WTC11 (cell line): Measurements from ENCODE around the gene CARD14. TPM values are rescaled to one million over a fixed set of nuclear protein-coding genes. Genes with fewer than 3 reads are reported as not detected.

Experiments
- ATAC-seq: fragments of 200-7000 bp; cut with Tn5 transposase; 2 replicates; pipeline ENCODE4 v1.10.0; 2021; ENCODE audit warnings: mild to moderate bottlenecking, moderate library complexity
- CTCF ChIA-PET: fragments of 300-600 bp; sonication (Branson Sonifier 250); formaldehyde crosslinking; loops from one replicate; lab custom pipeline; 2021; ENCODE audit warnings: antibody characterized with exemption; lab: Charles Lee
- POLR2A ChIA-PET: fragments of 350-600 bp; sonication (Branson Sonifier 250); formaldehyde crosslinking; loops from one replicate; lab custom pipeline; 2021; ENCODE audit warnings: antibody characterized with exemption; lab: Charles Lee
- DNase-seq: peaks from one replicate; pipeline ENCODE4 v3.0.0; 2021; ENCODE audit warnings: low spot score
- H3K27ac Mint-ChIP-seq: 2 replicates; pipeline ENCODE4 v1.8.0; 2021; ENCODE audit warnings: mixed read lengths
- H3K27me3 Mint-ChIP-seq: 2 replicates; pipeline ENCODE4 v1.8.0; 2021; ENCODE audit warnings: low read depth, mild to moderate bottlenecking, moderate library complexity, mixed read lengths
- H3K36me3 Mint-ChIP-seq: 2 replicates; pipeline ENCODE4 v1.8.0; 2021; ENCODE audit warnings: mixed read lengths
- H3K4me1 Mint-ChIP-seq: 2 replicates; pipeline ENCODE4 v1.8.0; 2022; ENCODE audit warnings: mixed read lengths
- H3K4me3 Mint-ChIP-seq: 2 replicates; pipeline ENCODE4 v1.8.0; 2021; ENCODE audit warnings: mild to moderate bottlenecking, moderate library complexity, mixed read lengths
- H3K9me3 Mint-ChIP-seq: 2 replicates; pipeline ENCODE4 v1.8.0; 2021; ENCODE audit warnings: mixed read lengths
- CDX4 ChIP-seq: fragments of 250-450 bp; sonication (Bioruptor Pico); IDR thresholded peaks from 2 replicates; pipeline ENCODE4 v1.9.0; 2021; ENCODE audit warnings: moderate library complexity, mild to moderate bottlenecking, inconsistent platforms, borderline replicate concordance
- ETV6 ChIP-seq: sonication (generic); formaldehyde crosslinking; IDR thresholded peaks from 2 replicates; pipeline ENCODE4 v1.8.1; 2022; ENCODE audit warnings: mild to moderate bottlenecking, missing genetic modification reagents
- IRF2 ChIP-seq: sonication (generic); formaldehyde crosslinking; IDR thresholded peaks from 2 replicates; pipeline ENCODE4 v1.8.0; 2022; ENCODE audit warnings: low read depth, missing genetic modification reagents, borderline replicate concordance
- JUN ChIP-seq: sonication (generic); formaldehyde crosslinking; IDR thresholded peaks from 2 replicates; pipeline ENCODE4 v1.8.0; 2023; ENCODE audit warnings: mild to moderate bottlenecking, missing genetic modification reagents
- MAX ChIP-seq: sonication (generic); formaldehyde crosslinking; IDR thresholded peaks from 2 replicates; pipeline ENCODE4 v1.8.0; 2022; ENCODE audit warnings: mild to moderate bottlenecking, missing genetic modification reagents
- NFATC4 ChIP-seq: fragments of 250-450 bp; sonication (Bioruptor Pico); IDR thresholded peaks from 2 replicates; pipeline ENCODE4 v1.9.0; 2021; ENCODE audit warnings: mild to moderate bottlenecking
- NFE2L1 ChIP-seq: sonication (generic); formaldehyde crosslinking; IDR thresholded peaks from 2 replicates; pipeline ENCODE4 v1.8.1; 2023; ENCODE audit warnings: missing genetic modification reagents
- NFYB ChIP-seq: sonication (generic); formaldehyde crosslinking; conservative IDR thresholded peaks from 2 replicates; pipeline ENCODE4 v1.8.0; 2022; ENCODE audit warnings: low read depth, missing genetic modification reagents
- NR3C1 ChIP-seq: sonication (generic); formaldehyde crosslinking; conservative IDR thresholded peaks from 2 replicates; pipeline ENCODE4 v1.8.1; 2023; ENCODE audit warnings: low read depth, mild to moderate bottlenecking, missing genetic modification reagents
- OVOL2 ChIP-seq: fragments of 250-450 bp; sonication (Bioruptor Pico); IDR thresholded peaks from 2 replicates; pipeline ENCODE4 v1.9.0; 2021; ENCODE audit warnings: mild to moderate bottlenecking, borderline replicate concordance
- SMAD3 ChIP-seq: sonication (generic); formaldehyde crosslinking; IDR thresholded peaks from 2 replicates; pipeline ENCODE4 v1.8.0; 2022; ENCODE audit warnings: missing genetic modification reagents, mild to moderate bottlenecking, borderline replicate concordance
- SOX15 ChIP-seq: fragments of 250-450 bp; sonication (Bioruptor Pico); IDR thresholded peaks from 2 replicates; pipeline ENCODE4 v1.9.0; 2021; ENCODE audit warnings: mild to moderate bottlenecking
- TEAD4 ChIP-seq: sonication (generic); formaldehyde crosslinking; IDR thresholded peaks from 2 replicates; pipeline ENCODE4 v1.8.0; 2022; ENCODE audit warnings: mild to moderate bottlenecking, missing genetic modification reagents
- TP53 ChIP-seq: sonication (generic); formaldehyde crosslinking; IDR thresholded peaks from 2 replicates; pipeline ENCODE4 v1.8.1; 2023; ENCODE audit warnings: mild to moderate bottlenecking, missing genetic modification reagents
- ZNF219 ChIP-seq: sonication (generic); formaldehyde crosslinking; IDR thresholded peaks from 2 replicates; pipeline ENCODE4 v1.8.0; 2023; ENCODE audit warnings: missing genetic modification reagents, mild to moderate bottlenecking, borderline replicate concordance
- ZNF423 ChIP-seq: fragments of 250-450 bp; sonication (Bioruptor Pico); IDR thresholded peaks from 2 replicates; pipeline ENCODE4 v2.1.2; 2022; ENCODE audit warnings: mild to moderate bottlenecking, moderate library complexity
- total RNA-seq: library from RNA; stranded (reverse); gene quantifications from 3 replicates; pipeline ENCODE4 v1.2.3, GENCODE V29; 2021
- TF ChIP-seq, protein P1 (sequence below): sonication (generic); formaldehyde crosslinking; IDR thresholded peaks from 2 replicates; pipeline ENCODE4 v1.8.1; 2022; ENCODE audit warnings: low read depth, missing genetic modification reagents, borderline replicate concordance
- TF ChIP-seq, protein P2 (sequence below): sonication (generic); formaldehyde crosslinking; IDR thresholded peaks from 2 replicates; pipeline ENCODE4 v1.8.0; 2023; ENCODE audit warnings: missing genetic modification reagents, mild to moderate bottlenecking, borderline replicate concordance
- TF ChIP-seq, protein P3 (sequence below): sonication (generic); formaldehyde crosslinking; IDR thresholded peaks from 2 replicates; pipeline ENCODE4 v1.8.1; 2023; ENCODE audit warnings: mild to moderate bottlenecking, missing genetic modification reagents
- TF ChIP-seq, protein P4 (sequence below): sonication (generic); formaldehyde crosslinking; IDR thresholded peaks from 2 replicates; pipeline ENCODE4 v1.8.1; 2023; ENCODE audit warnings: mild to moderate bottlenecking, missing genetic modification reagents, moderate library complexity

Gene CARD14
- total RNA-seq, 1 experiment from 2014 or later: 0.83 TPM

- TF ChIP-seq, protein P1, sequence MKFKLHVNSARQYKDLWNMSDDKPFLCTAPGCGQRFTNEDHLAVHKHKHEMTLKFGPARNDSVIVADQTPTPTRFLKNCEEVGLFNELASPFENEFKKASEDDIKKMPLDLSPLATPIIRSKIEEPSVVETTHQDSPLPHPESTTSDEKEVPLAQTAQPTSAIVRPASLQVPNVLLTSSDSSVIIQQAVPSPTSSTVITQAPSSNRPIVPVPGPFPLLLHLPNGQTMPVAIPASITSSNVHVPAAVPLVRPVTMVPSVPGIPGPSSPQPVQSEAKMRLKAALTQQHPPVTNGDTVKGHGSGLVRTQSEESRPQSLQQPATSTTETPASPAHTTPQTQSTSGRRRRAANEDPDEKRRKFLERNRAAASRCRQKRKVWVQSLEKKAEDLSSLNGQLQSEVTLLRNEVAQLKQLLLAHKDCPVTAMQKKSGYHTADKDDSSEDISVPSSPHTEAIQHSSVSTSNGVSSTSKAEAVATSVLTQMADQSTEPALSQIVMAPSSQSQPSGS (CRISPR knock-in tag): no peak
- TF ChIP-seq ZNF423 (CRISPR knock-in tag) (no peak), ETV6 (CRISPR knock-in tag) (no peak), ZNF219 (CRISPR knock-in tag) (no peak), NFYB (CRISPR knock-in tag) (no peak)
- TF ChIP-seq, all 79 proteins: peak for 0
Measured at GRCh38 chr17:80141463-80142165, 28.2 kb upstream of the CARD14 start (continued).

- no peak overlapping the region for H3K4me3 Mint-ChIP-seq
- ATAC-seq (no peak), DNase-seq (no peak)
- ChIA-PET CTCF (interaction anchor here (1.3 to 5.6 kb wide), 3 partner anchors 19 to 48 kb away, joined by 3 to 35 read pairs (median 6); partner anchors contain the start of gene GAA), POLR2A (no interaction called here)
- H3K27me3 Mint-ChIP-seq: no peaks in the 10 kb centered on the region
- peaks cover 18% of the 10 kb centered on the region for H3K4me1 Mint-ChIP-seq
- H3K27ac Mint-ChIP-seq: no peak overlapping the region
- TF ChIP-seq NR3C1 (CRISPR knock-in tag) (no peak), NFE2L1 (CRISPR knock-in tag) (no peak), SMAD3 (no peak), TEAD4 (CRISPR knock-in tag) (no peak)
- TF ChIP-seq, all 79 proteins: peak for 0
- Mint-ChIP-seq H3K36me3 (peaks cover 62% of the 10 kb centered on the region), H3K9me3 (no peaks in the 10 kb centered on the region)
Measured at GRCh38 chr17:80142929-80143328, 26.9 kb upstream of the CARD14 start.

DNA sequence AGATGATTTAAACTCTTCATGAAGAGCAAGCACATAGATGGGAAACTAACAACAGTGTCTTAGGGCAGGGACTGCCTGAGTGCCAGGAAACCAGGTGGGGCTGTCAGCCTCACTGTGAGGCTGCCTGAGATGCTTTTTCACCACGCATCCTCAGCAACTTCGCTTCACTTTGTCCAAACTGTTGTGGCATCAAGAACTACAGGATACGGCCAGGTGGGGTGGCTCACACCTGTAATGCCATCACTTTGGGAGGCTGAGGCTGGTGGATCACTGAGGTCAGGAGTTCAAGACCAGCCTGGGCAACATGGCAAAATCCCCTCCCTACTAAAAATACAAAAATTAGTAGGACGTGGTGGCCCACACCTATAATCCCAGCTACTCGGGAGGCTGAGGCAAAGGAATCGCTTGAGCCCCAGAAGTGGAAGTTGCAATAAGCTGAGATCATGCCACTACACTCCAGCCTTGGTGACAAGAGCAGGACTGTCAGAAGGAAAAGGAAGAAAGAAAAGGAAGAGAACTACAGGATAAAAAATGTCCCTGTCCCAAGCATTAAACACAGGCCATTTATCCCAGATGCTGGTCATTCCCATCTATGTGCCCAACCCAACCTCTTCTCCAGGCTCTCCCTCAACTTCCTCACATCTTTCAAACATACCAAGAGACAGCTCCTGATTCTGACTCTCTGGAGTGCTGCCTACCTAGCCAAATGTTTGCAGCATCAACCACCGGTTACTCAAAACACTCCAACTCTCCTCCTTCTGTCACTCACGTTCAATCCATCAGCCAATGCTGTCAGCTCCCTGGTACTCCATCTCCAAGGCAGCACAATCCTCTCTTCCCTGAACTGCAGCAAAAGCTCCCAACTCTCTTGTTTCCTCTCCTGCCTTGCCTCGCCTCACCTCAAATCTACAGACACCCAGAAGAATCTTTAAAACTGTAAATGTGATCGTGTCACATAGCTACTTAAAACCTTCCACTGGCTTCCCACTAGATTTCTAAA, 24.5 kb upstream of the CARD14 start:
- CTCF ChIA-PET: interaction anchor here (0.6 to 5.6 kb wide), 9 partner anchors 9 to 216 kb away, joined by 3 to 35 read pairs (median 4); partner anchors contain the start of gene GAA
- Mint-ChIP-seq H3K27ac (peak overlapping the region; percentile 29), H3K9me3 (no peaks in the 10 kb centered on the region), H3K4me3 (peak overlapping the region; percentile 77), H3K4me1 (peaks cover 22% of the 10 kb centered on the region), H3K36me3 (peaks cover 38% of the 10 kb centered on the region), H3K27me3 (no peaks in the 10 kb centered on the region)
- POLR2A ChIA-PET: interaction anchor here (0.6 to 1.4 kb wide), 5 partner anchors 12 to 210 kb away, joined by 3 to 5 read pairs (median 3); partner anchors contain the start of gene GAA
- TF ChIP-seq, protein P2, sequence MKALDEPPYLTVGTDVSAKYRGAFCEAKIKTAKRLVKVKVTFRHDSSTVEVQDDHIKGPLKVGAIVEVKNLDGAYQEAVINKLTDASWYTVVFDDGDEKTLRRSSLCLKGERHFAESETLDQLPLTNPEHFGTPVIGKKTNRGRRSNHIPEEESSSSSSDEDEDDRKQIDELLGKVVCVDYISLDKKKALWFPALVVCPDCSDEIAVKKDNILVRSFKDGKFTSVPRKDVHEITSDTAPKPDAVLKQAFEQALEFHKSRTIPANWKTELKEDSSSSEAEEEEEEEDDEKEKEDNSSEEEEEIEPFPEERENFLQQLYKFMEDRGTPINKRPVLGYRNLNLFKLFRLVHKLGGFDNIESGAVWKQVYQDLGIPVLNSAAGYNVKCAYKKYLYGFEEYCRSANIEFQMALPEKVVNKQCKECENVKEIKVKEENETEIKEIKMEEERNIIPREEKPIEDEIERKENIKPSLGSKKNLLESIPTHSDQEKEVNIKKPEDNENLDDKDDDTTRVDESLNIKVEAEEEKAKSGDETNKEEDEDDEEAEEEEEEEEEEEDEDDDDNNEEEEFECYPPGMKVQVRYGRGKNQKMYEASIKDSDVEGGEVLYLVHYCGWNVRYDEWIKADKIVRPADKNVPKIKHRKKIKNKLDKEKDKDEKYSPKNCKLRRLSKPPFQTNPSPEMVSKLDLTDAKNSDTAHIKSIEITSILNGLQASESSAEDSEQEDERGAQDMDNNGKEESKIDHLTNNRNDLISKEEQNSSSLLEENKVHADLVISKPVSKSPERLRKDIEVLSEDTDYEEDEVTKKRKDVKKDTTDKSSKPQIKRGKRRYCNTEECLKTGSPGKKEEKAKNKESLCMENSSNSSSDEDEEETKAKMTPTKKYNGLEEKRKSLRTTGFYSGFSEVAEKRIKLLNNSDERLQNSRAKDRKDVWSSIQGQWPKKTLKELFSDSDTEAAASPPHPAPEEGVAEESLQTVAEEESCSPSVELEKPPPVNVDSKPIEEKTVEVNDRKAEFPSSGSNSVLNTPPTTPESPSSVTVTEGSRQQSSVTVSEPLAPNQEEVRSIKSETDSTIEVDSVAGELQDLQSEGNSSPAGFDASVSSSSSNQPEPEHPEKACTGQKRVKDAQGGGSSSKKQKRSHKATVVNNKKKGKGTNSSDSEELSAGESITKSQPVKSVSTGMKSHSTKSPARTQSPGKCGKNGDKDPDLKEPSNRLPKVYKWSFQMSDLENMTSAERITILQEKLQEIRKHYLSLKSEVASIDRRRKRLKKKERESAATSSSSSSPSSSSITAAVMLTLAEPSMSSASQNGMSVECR (CRISPR knock-in tag): no peak
- TF ChIP-seq, protein P3, sequence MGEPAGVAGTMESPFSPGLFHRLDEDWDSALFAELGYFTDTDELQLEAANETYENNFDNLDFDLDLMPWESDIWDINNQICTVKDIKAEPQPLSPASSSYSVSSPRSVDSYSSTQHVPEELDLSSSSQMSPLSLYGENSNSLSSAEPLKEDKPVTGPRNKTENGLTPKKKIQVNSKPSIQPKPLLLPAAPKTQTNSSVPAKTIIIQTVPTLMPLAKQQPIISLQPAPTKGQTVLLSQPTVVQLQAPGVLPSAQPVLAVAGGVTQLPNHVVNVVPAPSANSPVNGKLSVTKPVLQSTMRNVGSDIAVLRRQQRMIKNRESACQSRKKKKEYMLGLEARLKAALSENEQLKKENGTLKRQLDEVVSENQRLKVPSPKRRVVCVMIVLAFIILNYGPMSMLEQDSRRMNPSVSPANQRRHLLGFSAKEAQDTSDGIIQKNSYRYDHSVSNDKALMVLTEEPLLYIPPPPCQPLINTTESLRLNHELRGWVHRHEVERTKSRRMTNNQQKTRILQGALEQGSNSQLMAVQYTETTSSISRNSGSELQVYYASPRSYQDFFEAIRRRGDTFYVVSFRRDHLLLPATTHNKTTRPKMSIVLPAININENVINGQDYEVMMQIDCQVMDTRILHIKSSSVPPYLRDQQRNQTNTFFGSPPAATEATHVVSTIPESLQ (CRISPR knock-in tag): no peak
- TF ChIP-seq TEAD4 (CRISPR knock-in tag) (no peak), NFATC4 (no peak), TP53 (CRISPR knock-in tag) (no peak), OVOL2 (CRISPR knock-in tag) (no peak), SOX15 (no peak), IRF2 (CRISPR knock-in tag) (no peak), SMAD3 (no peak), CDX4 (CRISPR knock-in tag) (no peak), MAX (CRISPR knock-in tag) (no peak), JUN (CRISPR knock-in tag) (no peak)
- TF ChIP-seq, protein P4, sequence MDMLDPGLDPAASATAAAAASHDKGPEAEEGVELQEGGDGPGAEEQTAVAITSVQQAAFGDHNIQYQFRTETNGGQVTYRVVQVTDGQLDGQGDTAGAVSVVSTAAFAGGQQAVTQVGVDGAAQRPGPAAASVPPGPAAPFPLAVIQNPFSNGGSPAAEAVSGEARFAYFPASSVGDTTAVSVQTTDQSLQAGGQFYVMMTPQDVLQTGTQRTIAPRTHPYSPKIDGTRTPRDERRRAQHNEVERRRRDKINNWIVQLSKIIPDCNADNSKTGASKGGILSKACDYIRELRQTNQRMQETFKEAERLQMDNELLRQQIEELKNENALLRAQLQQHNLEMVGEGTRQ (CRISPR knock-in tag): no peak
- no peak for ATAC-seq
- no peak for DNase-seq
